ENCODE results near the gene NRIP1.

The NRIP1 gene

DNA sequence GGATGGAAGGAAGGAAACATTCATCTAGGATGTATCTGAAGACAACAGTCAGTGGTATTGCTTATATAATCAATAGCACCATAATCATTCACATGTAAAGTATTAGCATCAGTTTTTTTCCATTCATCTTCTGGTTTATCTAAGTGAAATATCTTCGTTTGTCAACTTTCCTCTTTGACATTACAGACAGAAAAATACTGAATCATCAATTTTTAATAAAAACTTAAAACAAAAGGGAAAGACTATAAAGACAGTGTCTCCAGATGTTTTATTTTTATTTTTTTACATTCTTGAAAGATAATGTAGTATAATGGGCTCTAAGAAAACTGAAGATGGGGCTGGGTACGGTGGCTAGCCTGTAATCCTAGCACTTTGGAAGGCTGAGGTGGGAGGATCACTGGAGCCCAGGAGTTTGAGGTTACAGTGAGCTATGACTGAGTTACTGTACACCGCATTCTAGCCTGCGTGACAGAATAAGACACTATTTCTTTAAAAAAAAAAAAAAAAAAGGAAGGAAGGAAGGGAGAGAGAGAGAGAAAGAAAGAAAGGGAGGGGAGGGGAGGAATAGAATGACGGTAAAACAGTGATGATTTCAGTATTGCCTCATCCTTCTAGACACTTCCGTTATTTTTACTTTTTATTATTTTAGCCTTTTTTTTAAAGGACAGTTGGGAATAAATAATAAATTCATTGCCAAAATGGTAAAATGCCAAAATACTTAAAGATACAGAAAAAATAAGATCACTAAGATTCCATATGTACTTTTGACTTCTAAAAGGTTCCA, 89.5 kb downstream of the NRIP1 start:
- Histone ChIP-seq H3K4me1 (ENCODE audit: control insufficient read depth, insufficient read depth, low read length) (peaks cover 15% of the 10 kb centered on the region), H3K9me3 (ENCODE audit: control insufficient read depth, insufficient read depth, low read length) (no peaks in the 10 kb centered on the region), H3K9ac (ENCODE audit: low read depth, low read length) (no peak overlapping the region), H3K27ac (ENCODE audit: low read depth, low read length) (no peak overlapping the region), H3K36me3 (ENCODE audit: control insufficient read depth, insufficient read depth, low read length) (no peaks in the 10 kb centered on the region), H3K4me3 (ENCODE audit: low read depth, low read length) (no peak overlapping the region), H3K27me3 (ENCODE audit: control insufficient read depth, insufficient read depth, low read length) (no peaks in the 10 kb centered on the region)

DNA sequence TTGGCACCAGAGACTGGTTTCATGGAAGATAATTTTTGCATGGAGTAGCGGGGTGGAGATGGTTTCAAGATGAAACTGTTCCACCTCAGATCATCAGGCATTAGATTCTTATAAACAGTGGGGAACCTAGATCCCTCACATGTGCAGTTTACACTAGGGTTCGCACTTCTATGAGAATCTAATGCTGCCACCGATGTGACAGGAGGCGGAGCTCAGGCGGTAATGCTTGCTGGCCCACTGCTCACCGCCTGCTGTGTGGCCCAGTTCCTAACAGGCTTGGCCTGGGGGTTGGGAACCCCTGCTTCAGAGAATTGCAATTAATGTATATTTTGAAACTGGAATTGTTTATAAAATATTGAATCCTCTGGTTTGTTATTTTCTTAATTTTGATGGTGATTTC, 92.1 kb downstream of the NRIP1 start:
- Histone ChIP-seq H3K9ac (ENCODE audit: low read depth, low read length) (no peak overlapping the region), H3K4me3 (ENCODE audit: low read depth, low read length) (no peak overlapping the region), H3K27ac (ENCODE audit: low read depth, low read length) (no peak overlapping the region), H3K36me3 (ENCODE audit: control insufficient read depth, insufficient read depth, low read length) (peaks cover 7% of the 10 kb centered on the region), H3K9me3 (ENCODE audit: control insufficient read depth, insufficient read depth, low read length) (no peaks in the 10 kb centered on the region), H3K4me1 (ENCODE audit: control insufficient read depth, insufficient read depth, low read length) (peaks cover 13% of the 10 kb centered on the region), H3K27me3 (ENCODE audit: control insufficient read depth, insufficient read depth, low read length) (no peaks in the 10 kb centered on the region)

- no peak overlapping the region for H3K27ac ChIP-seq (ENCODE audit: low read depth, low read length)
- no peaks in the 10 kb centered on the region for H3K27me3 ChIP-seq (ENCODE audit: control insufficient read depth, insufficient read depth, low read length)
- H3K9me3 ChIP-seq (ENCODE audit: control insufficient read depth, insufficient read depth, low read length): no peaks in the 10 kb centered on the region
- peaks cover 9% of the 10 kb centered on the region for H3K36me3 ChIP-seq (ENCODE audit: control insufficient read depth, insufficient read depth, low read length)
- no peak overlapping the region for H3K9ac ChIP-seq (ENCODE audit: low read depth, low read length)
- H3K4me1 ChIP-seq (ENCODE audit: control insufficient read depth, insufficient read depth, low read length): no peaks in the 10 kb centered on the region
- no peak overlapping the region for H3K4me3 ChIP-seq (ENCODE audit: low read depth, low read length)
Observed at GRCh38 chr21:14968821-14969220, 96.0 kb downstream of the NRIP1 start.

- Histone ChIP-seq H3K27ac (ENCODE audit: low read depth, low read length) (no peak overlapping the region), H3K27me3 (ENCODE audit: control insufficient read depth, insufficient read depth, low read length) (no peaks in the 10 kb centered on the region), H3K9me3 (ENCODE audit: control insufficient read depth, insufficient read depth, low read length) (no peaks in the 10 kb centered on the region), H3K4me1 (ENCODE audit: control insufficient read depth, insufficient read depth, low read length) (0 out of 2 replicates have a peak, but pooled peaks cover 6% of the 10 kb centered on the region), H3K4me3 (ENCODE audit: low read depth, low read length) (no peak overlapping the region), H3K36me3 (ENCODE audit: control insufficient read depth, insufficient read depth, low read length) (peaks cover 9% of the 10 kb centered on the region), H3K9ac (ENCODE audit: low read depth, low read length) (no peak overlapping the region)
Observed at GRCh38 chr21:14968029-14968428, 96.8 kb downstream of the NRIP1 start.

- Histone ChIP-seq H3K27ac (ENCODE audit: low read depth, low read length) (no peak overlapping the region), H3K9ac (ENCODE audit: low read depth, low read length) (no peak overlapping the region), H3K36me3 (ENCODE audit: control insufficient read depth, insufficient read depth, low read length) (peaks cover 9% of the 10 kb centered on the region), H3K27me3 (ENCODE audit: control insufficient read depth, insufficient read depth, low read length) (no peaks in the 10 kb centered on the region), H3K4me3 (ENCODE audit: low read depth, low read length) (no peak overlapping the region), H3K4me1 (ENCODE audit: control insufficient read depth, insufficient read depth, low read length) (peaks cover 7% of the 10 kb centered on the region; the same call in 1 of the 2 replicates), H3K9me3 (ENCODE audit: control insufficient read depth, insufficient read depth, low read length) (no peaks in the 10 kb centered on the region)
Observed at GRCh38 chr21:14964621-14965020, 100.2 kb downstream of the NRIP1 start.

DNA sequence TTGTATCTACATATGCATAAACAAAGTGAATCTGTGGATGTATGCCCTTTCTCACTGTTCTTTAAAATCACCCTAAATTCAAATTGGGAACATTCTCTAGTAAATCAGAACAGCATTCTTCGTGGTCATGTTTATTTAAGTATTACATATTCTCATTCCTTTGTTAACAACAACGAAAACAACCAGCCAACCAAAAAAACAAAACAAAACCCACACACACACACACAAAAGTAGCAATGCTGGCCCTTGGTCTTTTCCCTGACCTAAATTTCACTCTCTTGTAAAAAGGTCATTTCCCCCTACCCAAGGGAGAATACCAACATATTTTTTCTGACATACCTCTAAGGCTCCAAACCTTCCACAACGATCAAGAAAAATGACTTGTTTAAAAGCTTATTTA, 102.6 kb downstream of the NRIP1 start:
- Histone ChIP-seq H3K9me3 (ENCODE audit: control insufficient read depth, insufficient read depth, low read length) (no peaks in the 10 kb centered on the region), H3K27me3 (ENCODE audit: control insufficient read depth, insufficient read depth, low read length) (no peaks in the 10 kb centered on the region), H3K4me1 (ENCODE audit: control insufficient read depth, insufficient read depth, low read length) (peaks cover 7% of the 10 kb centered on the region; the same call in 1 of the 2 replicates), H3K36me3 (ENCODE audit: control insufficient read depth, insufficient read depth, low read length) (no peaks in the 10 kb centered on the region), H3K4me3 (ENCODE audit: low read depth, low read length) (no peak overlapping the region), H3K9ac (ENCODE audit: low read depth, low read length) (no peak overlapping the region), H3K27ac (ENCODE audit: low read depth, low read length) (no peak overlapping the region)

GRCh38 chr21:14961502-14961901, 103.3 kb downstream of the NRIP1 start:
- H3K27me3 ChIP-seq (ENCODE audit: control insufficient read depth, insufficient read depth, low read length): no peaks in the 10 kb centered on the region
- H3K4me3 ChIP-seq (ENCODE audit: low read depth, low read length): no peak overlapping the region
- no peak overlapping the region for H3K27ac ChIP-seq (ENCODE audit: low read depth, low read length)
- H3K4me1 ChIP-seq (ENCODE audit: control insufficient read depth, insufficient read depth, low read length): peaks cover 7% of the 10 kb centered on the region; the same call in 1 of the 2 replicates
- H3K36me3 ChIP-seq (ENCODE audit: control insufficient read depth, insufficient read depth, low read length): no peaks in the 10 kb centered on the region
- H3K9me3 ChIP-seq (ENCODE audit: control insufficient read depth, insufficient read depth, low read length): no peaks in the 10 kb centered on the region
- H3K9ac ChIP-seq (ENCODE audit: low read depth, low read length): no peak overlapping the region

DNA sequence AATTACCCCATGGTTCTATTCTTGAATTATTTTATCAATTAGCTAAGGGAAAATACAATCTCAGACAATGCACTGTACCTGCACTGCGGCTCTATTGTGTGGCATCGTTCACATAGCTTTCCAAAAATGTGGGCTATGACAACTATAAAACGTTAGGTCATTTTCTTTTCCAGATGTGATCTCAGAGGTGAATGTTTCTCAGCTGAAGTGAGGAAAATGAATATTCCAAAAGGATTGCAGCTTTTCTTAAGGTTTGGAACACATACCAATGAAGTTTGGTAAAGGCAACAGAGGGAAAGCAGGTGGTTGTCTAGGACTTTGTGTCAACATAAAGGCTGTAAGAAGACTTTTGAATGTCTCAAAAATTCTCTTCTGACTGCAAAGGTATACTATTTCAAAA, 105.5 kb downstream of the NRIP1 start:
- H3K9ac ChIP-seq (ENCODE audit: low read depth, low read length): no peak overlapping the region
- no peak overlapping the region for H3K27ac ChIP-seq (ENCODE audit: low read depth, low read length)
- H3K9me3 ChIP-seq (ENCODE audit: control insufficient read depth, insufficient read depth, low read length): no peaks in the 10 kb centered on the region
- H3K4me1 ChIP-seq (ENCODE audit: control insufficient read depth, insufficient read depth, low read length): peaks cover 7% of the 10 kb centered on the region; the same call in 1 of the 2 replicates
- H3K27me3 ChIP-seq (ENCODE audit: control insufficient read depth, insufficient read depth, low read length): no peaks in the 10 kb centered on the region
- no peaks in the 10 kb centered on the region for H3K36me3 ChIP-seq (ENCODE audit: control insufficient read depth, insufficient read depth, low read length)
- H3K4me3 ChIP-seq (ENCODE audit: low read depth, low read length): no peak overlapping the region

GRCh38 chr21:14957836-14958235, 107.0 kb downstream of the NRIP1 start:
- H3K9me3 ChIP-seq (ENCODE audit: control insufficient read depth, insufficient read depth, low read length): no peaks in the 10 kb centered on the region
- H3K4me3 ChIP-seq (ENCODE audit: low read depth, low read length): no peak overlapping the region
- H3K9ac ChIP-seq (ENCODE audit: low read depth, low read length): no peak overlapping the region
- H3K36me3 ChIP-seq (ENCODE audit: control insufficient read depth, insufficient read depth, low read length): no peaks in the 10 kb centered on the region
- no peaks in the 10 kb centered on the region; the same call in 1 of the 2 replicates for H3K4me1 ChIP-seq (ENCODE audit: control insufficient read depth, insufficient read depth, low read length)
- H3K27me3 ChIP-seq (ENCODE audit: control insufficient read depth, insufficient read depth, low read length): no peaks in the 10 kb centered on the region
- H3K27ac ChIP-seq (ENCODE audit: low read depth, low read length): no peak overlapping the region

DNA sequence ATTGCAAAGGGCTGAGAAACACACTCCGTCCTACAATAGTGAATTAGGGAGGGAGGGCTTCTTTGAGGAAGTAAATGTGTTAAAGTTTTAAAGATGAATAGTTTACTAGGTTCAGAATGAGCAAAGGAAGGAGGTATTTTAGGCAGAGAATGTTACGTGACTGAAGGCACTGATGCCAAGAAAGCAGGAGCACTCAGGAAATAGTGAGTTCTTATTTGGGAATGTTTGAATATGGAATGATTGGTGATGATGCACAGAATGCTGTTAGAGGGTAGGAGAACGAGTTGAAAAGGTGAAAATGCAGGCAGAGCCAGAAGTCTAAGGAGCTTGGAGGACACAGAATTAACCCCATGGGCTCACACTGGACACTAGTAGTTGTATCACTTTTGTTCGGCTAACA, 108.0 kb downstream of the NRIP1 start:
- H3K9ac ChIP-seq (ENCODE audit: low read depth, low read length): no peak overlapping the region
- no peaks in the 10 kb centered on the region for H3K4me1 ChIP-seq (ENCODE audit: control insufficient read depth, insufficient read depth, low read length)
- H3K27me3 ChIP-seq (ENCODE audit: control insufficient read depth, insufficient read depth, low read length): no peaks in the 10 kb centered on the region
- H3K27ac ChIP-seq (ENCODE audit: low read depth, low read length): no peak overlapping the region
- H3K4me3 ChIP-seq (ENCODE audit: low read depth, low read length): no peak overlapping the region
- no peaks in the 10 kb centered on the region for H3K9me3 ChIP-seq (ENCODE audit: control insufficient read depth, insufficient read depth, low read length)
- no peaks in the 10 kb centered on the region for H3K36me3 ChIP-seq (ENCODE audit: control insufficient read depth, insufficient read depth, low read length)

DNA sequence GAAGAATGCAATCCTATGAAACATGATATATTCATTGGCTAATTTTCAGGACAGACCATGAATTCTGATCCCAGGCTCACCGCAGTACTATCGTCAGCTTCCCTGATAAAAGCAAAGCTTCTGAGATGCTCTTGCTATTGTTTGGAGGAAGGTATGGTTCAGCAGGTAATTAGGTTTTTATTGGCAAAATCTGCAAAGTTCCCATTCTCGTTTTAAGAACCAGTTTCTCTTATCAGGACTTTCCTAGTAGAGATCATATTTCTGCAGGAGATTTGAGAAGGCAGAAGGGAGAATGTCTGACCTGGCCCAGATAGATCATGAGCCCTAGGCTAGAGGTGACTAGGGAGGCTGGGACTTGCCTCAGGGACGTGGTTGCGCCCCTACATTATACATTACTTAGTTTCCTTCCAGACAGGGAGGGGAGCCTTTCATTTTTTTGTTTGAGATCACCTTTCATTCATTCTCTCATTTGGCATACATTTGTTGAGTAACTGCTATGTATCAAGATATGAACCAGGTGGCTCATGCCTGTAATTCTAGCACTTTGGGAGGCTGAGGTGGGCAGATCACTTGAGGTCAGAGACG, 108.8 kb downstream of the NRIP1 start:
- H3K9ac ChIP-seq (ENCODE audit: low read depth, low read length): no peak overlapping the region
- H3K27me3 ChIP-seq (ENCODE audit: control insufficient read depth, insufficient read depth, low read length): no peaks in the 10 kb centered on the region
- H3K4me3 ChIP-seq (ENCODE audit: low read depth, low read length): no peak overlapping the region
- H3K27ac ChIP-seq (ENCODE audit: low read depth, low read length): no peak overlapping the region
- no peaks in the 10 kb centered on the region for H3K4me1 ChIP-seq (ENCODE audit: control insufficient read depth, insufficient read depth, low read length)
- H3K36me3 ChIP-seq (ENCODE audit: control insufficient read depth, insufficient read depth, low read length): no peaks in the 10 kb centered on the region
- no peaks in the 10 kb centered on the region for H3K9me3 ChIP-seq (ENCODE audit: control insufficient read depth, insufficient read depth, low read length)
